ENCODE results near the gene RCOR1.
"Not testable (repeated sequence)": the region's sequence is repeated elsewhere in the genome, so short reads cannot be mapped to it uniquely, and the experiment has no call there.

The RCOR1 gene

DNA sequence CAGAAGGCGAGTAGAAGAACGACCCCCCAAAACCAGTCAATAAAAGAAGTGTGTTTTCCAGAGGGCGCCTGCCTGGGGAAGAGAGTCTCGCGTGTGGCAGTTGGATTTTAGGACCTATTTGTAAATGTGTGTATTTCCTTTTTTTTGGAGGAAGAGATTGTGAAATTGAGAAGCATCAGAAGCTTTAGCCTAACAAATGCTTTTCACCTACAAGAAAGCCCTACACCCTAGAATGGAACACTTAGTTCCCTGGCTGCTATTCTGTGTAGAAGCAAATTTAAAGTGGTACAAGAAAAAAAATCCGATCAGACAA, 1.3 kb downstream of the RCOR1 start:
- no peak for DNase-seq

DNA sequence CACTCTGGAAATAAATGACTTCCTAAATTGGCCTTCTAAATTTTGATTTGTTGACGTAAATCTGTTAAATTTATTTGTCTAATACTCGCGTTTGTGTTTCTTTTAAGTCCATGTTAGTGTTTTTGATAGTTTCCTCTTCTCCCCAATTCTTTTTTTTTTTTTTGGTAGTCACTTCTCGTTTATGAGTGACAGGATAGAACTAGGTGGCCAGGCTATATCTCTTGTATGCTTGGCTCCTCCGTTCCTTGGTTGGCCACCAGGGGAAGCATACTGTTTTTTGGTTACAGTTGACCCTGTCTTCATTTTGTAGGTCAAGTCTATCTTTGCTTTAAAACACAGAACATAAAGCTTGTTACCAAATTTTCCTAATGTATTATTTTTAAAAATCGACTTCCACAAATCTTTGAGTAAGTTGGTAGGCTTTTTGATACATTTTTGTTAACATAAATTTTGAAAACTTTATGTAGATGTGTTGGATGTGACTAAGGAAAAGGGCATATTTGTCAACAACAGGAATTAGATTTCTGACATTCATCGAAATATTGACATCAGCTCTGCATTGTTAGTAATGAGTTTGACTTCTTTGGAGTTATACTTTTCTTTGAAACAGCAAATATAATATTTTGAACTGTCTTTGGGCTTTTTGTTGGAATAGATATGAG, 2.2 kb downstream of the RCOR1 start:
- DNase-seq = peak; percentile 66 to 73

DNA sequence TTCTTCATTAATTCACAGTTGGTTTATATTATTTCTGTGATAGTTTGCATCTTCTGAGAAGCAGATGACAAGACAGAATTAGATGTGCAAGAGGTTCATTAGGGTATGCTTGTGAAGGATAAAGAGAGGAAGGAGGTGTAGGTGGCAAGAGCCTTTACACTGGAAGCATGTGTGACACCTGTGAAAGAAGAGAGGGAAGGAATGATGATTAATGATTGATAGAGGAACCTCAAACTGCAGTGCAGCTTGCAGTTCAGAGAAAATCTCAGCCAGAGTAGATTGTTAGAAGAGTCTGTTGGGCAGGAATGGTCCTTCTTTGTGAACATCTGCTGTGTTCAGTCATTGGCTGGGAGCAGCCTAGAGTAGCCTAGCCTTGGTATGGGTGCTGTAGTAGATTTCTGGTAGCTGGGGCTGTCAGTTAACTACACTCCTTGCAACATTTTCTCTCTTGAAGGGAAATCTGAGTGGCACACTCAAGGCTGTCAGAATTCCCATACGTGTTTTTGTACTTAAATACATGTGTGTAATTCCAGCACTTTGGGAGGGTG, 9.0 kb downstream of the RCOR1 start:
- no peak for DNase-seq

DNA sequence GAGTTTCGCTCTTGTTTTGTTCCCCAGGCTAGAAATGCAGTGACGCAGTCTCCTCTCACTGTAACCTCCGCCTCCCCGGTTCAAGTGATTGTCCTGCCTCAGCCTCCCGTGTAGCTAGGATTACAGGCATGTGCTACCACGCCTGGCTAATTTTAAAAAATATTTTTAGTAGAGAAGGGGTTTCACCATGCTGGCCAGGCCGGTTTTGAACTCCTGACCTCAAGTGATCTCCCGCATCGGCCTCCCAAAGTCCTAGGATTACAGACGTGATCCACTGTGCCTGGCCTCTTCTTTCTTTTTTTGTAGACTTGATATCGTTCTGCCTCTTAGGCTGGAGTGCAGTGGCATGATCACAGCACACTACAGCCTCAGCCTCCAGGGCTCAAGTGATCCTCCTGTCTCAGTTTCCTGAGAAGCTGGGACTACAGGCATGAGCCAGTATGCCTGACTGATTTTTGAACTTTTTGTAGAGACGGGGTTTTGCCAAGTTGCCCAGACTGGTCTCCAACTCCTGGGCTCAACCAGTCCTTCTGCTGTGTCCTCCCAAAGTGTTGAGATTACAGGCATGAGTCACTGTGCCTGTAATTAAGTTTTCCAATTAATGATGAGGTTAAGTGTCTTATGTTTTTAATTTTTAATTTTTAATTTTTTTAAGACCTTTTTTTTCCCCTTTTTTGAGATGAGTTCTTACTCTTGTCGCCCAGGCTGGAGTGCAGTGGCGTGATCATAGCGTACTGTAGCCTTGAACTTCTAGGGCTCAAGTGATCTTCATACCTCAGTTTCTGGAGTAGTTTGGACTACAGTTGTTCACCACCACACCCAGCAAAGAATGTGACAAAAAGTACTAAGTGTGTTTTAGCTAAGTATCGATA, 10.2 kb downstream of the RCOR1 start:
- no peak for DNase-seq

DNA sequence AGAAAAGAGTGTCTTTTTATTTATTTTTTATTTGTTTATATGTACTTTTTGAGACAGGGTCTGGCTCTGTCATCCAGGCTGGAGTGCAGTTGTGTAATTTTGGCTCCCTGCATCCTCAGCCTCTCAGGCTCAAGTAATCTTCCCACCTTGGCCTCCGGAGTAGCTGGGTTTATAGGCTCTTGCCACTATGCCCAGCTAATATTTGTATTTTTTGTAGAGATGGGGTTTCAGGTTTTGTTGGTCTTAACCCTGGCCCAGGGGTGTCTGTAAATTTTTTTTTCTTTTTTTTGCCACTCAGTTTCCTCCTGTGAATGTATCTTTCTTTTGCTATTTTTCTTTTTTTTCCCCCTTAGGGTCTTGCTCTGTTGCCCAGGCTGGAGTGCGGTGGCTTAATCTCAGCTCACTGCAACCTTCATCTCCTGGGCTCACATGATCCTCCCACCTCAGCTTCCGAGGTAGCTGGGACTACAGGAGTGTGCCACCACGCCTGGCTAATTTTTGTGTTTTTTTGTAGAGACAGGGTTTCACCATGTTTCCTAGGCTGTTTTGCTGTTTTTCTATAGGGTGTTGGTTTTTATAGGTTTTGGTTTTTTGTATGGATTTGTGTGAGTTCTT, 11.0 kb downstream of the RCOR1 start:
- DNase-seq = no peak

DNA sequence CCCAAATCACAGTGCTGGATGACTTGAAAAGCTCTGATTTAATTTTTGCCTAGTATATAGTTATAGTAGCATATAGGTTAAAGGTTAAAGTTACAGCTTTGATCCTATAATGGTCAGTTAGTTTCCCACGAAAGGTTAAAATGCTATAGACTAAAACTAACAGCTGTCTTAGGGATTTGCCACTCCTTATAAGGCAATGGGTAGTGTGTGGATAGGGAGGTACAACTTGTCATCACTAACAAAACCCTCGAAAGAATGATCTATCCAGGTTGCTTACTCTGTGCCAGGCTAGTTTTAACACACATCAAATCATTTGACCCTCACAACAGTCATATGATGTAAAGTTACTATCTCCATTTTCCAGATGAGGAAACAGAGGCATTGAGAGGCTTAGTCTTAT, 11.7 kb downstream of the RCOR1 start:
- DNase-seq = no peak

GRCh38 chr14:102605029-102605428, 12.6 kb downstream of the RCOR1 start:
- DNase-seq = no peak

DNA sequence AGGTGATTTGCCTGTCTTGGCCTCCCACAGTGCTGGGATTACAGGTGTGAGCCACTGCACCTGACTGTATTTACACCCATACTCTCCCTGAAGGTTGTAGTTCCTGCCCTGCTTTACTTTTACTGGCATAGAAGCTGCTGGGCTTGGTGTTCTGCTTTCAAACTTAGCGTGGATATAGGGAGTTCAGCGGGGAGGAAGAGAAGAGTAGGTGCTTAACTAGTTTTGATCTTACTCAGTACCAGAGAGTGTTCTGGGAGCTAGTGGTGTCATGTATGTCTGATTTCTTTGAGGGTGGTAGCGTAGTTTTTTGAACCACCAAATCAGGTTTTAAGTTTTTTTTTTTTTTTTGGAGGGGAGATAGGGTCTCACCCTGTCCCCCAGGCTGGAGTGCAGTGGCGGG, 13.8 kb downstream of the RCOR1 start:
- DNase-seq = no peak

GRCh38 chr14:102608064-102608446, 15.6 kb downstream of the RCOR1 start:
- no peak for DNase-seq

- no peak for DNase-seq
Observed at GRCh38 chr14:102610968-102611811, 18.7 kb downstream of the RCOR1 start.

DNA sequence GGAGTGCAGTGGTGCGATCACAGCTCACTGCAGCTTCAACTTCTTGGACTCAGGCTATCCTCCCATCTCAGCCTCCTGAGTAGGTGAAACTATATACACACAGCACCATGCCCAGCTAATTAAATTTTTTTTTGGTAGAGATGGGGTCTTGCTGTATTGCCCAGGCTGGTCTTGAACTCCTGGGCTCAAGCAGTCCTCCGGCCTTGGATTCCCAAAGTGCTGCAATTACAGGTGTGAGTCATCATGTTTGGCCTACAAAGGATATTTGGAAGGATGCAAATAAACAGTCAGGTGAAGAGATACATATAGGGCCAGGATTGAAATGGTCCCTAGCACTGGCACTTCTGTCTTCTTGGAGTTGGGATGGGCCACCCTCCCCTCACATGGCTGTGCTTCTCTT, 23.9 kb downstream of the RCOR1 start:
- no peak for DNase-seq

GRCh38 chr14:102616799-102617198, 24.4 kb downstream of the RCOR1 start:
- DNase-seq = no peak

DNA sequence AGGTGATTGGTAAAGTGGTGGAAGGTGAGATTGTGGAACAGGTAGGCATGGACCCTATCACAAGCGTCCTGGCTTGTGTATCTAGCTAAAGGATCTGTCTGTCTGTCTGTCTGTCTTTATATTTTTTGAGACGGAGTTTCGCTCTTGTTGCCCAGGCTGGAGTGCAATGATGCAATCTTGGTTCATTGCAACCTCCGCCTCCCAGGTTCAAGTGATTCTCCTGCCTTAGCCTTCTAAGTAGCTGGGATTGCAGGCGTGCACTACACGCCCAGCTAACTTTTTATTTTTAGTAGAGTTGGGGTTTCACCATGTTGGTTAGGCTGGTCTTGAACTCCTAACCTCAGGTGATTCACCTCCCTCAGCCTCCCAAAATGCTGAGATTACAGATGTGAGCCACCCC, 26.6 kb downstream of the RCOR1 start:
- DNase-seq = not testable (repeated sequence)

- no peak for DNase-seq
Observed at GRCh38 chr14:102620413-102620812, 28.0 kb downstream of the RCOR1 start.

- DNase-seq = no peak
Observed at GRCh38 chr14:102622262-102622885, 29.9 kb downstream of the RCOR1 start.

GRCh38 chr14:102624666-102625065, 32.2 kb downstream of the RCOR1 start:
- DNase-seq = no peak

GRCh38 chr14:102625564-102626296, 33.3 kb downstream of the RCOR1 start:
- no peak for DNase-seq

- no peak for DNase-seq
Observed at GRCh38 chr14:102626530-102626929, 34.1 kb downstream of the RCOR1 start.

DNA sequence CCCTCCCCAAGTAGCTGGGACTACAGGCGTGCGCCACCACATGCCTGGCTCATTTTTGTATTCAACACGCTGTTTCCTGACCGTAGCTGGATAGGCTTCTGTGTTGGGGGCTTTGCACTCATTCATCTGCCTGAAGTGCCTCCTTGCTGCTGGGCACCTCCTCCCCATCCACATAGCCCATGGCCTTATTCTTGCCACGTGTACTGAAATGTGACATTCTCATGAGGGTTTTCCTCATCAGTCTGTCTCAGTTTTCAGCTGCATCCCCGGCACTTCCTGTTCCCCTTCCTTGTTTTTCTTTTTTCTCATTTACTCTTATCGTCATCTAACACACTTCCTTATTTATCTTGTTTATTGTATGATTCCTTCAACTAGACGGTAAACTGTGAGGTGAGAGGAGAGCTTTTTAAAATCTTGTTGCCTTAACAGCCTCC, 36.6 kb downstream of the RCOR1 start:
- no peak for DNase-seq

GRCh38 chr14:102629808-102630350, 37.4 kb downstream of the RCOR1 start:
- no peak for DNase-seq

DNA sequence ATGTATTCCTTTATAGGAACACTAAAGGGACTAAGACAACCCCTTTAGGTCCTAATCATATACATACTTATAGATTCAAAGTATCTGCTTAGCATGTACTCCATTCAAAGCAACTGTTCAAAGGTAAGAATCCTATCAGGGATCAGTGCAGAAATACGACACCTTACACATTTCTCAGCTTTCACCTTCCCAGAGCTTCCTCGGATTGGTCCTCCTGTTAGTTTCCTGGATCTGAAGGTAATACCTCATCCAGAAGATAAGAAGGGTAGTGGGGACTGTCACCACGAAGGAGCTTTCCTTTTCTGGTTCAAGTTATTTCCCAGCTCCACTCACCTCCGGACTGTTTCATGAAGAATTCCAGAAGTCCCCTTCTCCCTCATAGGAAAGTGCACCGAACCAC, 38.0 kb downstream of the RCOR1 start:
- DNase-seq = peak in 1 of 2 experiments; percentile 18

Measured in NCI-H526 (cell line).